HG03045 (cell line): ENCODE results near the gene ZNF423.

Source experiments
- ATAC-seq: cut with Tn5 transposase; IDR thresholded peaks from one replicate; pipeline ENCODE4 v1.9.1; 2021; ENCODE audit warnings: mild to moderate bottlenecking, moderate library complexity; ENCODE audit not compliant: unreplicated experiment

Gene ZNF423

GRCh38 chr16:49467540-49468372, 388.2 kb downstream of the ZNF423 start:
- no peak for ATAC-seq

- ATAC-seq = no peak
These were observed 389.0 kb downstream of the ZNF423 start for GRCh38 chr16:49466881-49467280.

DNA sequence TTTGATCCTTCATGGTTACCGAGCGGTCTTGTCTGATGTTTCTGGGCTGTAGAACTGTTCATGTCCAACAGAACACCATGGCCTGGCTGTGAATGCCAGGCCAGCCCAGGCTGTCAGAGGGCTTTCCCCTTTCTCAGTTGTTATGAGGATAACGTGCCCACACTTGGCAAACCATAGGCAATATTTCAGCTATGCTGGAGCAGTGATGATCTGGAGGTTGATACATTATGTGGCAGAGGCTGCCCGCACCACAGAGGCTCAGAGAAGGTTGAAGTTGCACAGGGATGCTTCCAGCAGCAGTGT, 389.4 kb downstream of the ZNF423 start:
- no peak for ATAC-seq

GRCh38 chr16:49465661-49466528, 390.0 kb downstream of the ZNF423 start:
- no peak for ATAC-seq

DNA sequence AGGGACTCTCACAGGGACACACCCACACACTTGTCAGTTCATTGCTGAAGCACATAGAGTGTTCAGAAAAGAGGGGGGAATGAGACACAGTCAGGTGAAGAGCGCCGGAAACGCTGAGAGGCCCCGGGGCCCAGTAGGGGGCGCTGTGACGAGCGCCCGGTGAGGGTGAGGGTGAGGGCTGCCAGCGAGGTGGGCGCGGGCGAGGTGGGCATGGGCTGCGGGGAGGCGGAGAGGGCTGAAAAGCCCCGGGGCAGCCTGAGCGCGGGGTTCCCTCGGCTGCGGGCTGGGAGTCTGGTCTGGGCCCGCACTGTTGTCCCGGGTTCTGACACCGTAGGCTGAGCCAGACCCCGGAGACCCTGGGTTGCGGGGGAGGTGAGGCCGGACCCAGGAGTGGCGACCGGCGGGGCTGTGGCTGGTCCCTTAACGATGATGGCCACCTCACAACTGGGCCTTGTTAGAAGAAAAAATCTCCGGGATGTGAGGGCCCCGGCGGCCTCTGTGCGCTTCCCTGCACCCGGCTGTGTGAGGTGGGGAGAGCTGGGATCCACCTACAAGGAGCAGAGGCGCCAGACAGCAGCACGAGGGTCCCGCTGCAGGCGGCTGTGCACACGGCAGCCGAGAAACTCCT, 390.9 kb downstream of the ZNF423 start:
- no peak for ATAC-seq

DNA sequence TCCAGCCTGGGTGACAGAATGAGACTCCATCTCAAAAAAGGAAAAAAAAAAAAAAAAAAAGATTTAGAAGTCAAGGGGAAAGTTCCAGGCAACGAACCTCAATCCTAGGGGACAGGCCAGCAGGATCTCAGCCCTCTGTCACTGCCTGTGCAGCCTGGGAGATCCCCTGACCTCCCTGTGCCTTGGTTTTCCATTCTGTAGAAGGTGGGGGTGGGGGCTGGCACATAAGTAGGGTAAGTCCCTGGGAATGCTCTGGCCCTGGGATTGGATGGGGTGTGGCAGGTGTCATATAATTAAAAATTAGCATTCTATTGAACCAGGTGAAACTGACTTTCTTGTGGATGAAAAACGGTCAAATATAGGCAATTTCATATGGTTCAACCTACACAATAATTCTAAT, 391.8 kb downstream of the ZNF423 start:
- no peak for ATAC-seq

DNA sequence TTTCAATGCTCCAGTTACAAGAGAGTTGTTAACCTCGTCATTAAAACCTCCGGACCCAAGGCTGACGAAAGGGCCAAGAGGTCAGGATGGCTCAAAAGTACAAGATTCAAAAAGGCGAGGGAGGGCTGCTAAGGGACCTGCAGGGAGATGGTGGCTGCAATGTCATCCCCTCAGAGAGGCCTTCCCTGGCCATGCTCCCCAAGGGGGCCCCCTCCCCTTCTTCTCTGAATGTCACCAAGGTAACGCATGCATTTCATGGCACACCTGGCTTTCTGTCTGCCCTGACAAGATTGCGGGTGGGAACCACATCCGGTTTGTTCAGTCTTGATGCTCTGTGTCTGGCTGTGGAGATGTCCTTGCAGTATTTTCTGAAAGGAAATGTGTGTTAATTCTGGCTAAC, 392.4 kb downstream of the ZNF423 start:
- ATAC-seq = peak; percentile 78

- no peak for ATAC-seq
These were observed 392.9 kb downstream of the ZNF423 start for GRCh38 chr16:49462989-49463371.

GRCh38 chr16:49462362-49462988, 393.4 kb downstream of the ZNF423 start:
- ATAC-seq = no peak

GRCh38 chr16:49461517-49461951, 394.4 kb downstream of the ZNF423 start:
- no peak for ATAC-seq

- no peak for ATAC-seq
These were observed 395.0 kb downstream of the ZNF423 start for GRCh38 chr16:49460786-49461470.

- ATAC-seq = no peak
These were observed 395.8 kb downstream of the ZNF423 start for GRCh38 chr16:49459953-49460735.

GRCh38 chr16:49458656-49459445, 397.1 kb downstream of the ZNF423 start:
- ATAC-seq = no peak

- ATAC-seq = no peak
These were observed 397.7 kb downstream of the ZNF423 start for GRCh38 chr16:49458243-49458642.

DNA sequence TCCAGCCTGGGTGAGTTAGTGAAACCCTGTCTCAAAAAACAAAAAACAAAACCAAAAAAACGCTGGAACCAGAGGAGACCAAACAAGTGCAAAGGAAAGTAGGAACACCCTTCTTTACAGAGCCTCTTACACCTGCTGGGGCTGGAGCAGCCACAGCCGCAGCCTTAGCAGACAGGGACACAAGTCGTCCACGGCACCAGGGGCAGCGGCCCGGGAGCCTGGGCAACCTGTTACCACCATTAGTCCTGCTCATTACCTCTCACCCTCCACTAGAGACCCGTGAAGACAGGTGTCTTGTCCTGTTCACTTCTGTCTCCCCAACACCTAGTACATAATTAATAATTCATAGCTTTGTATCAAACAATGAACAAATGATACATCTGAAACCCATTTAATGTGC, 398.7 kb downstream of the ZNF423 start:
- no peak for ATAC-seq

- ATAC-seq = no peak
These were observed 399.1 kb downstream of the ZNF423 start for GRCh38 chr16:49456763-49457162.

DNA sequence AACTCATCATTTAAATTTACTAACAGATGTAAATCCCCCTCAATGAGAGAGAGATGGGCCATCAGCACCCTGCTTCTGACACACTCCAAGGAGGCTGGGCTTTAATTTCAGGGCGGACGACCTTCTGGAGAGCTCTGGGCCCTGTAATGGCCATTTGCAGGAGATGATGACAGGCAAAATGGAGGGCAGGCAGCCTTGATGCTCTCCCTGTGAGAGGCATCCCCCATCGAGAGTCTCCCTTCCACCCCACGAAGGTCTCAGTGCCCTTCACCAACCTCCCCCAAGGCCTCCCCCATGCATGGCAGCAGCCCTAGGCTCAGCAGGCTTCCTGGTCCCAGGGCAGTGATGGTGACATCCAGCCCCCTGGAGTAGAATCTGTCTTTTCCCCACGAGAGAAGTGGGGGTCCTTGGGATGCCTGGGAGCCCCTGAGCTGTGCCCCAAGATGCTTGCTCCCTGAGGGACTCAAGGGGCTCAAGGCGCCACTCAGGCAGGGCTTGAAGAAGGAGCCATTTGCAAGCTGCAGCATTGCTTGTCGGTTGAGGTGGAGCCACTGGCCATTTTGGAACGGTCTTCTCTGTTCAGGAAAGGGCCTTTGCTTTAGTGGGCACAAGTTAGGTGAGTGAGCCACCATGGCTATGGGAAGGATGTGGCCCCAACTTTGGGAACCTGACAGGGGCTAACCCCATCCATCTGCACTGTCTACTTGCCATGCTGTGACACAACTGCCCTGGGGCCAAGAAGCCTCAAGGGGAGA, 399.7 kb downstream of the ZNF423 start:
- no peak for ATAC-seq
